GM21515 (cell line): ENCODE measurements around the gene PNLDC1.
"Not testable (repeated sequence)": the region's sequence is repeated elsewhere in the genome, so short reads cannot be mapped to it uniquely, and the experiment has no call there.

Source experiments
- ATAC-seq: cut with Tn5 transposase; IDR thresholded peaks from one replicate; pipeline ENCODE4 v1.9.1; 2021; ENCODE audit not compliant: unreplicated experiment

Gene PNLDC1

DNA sequence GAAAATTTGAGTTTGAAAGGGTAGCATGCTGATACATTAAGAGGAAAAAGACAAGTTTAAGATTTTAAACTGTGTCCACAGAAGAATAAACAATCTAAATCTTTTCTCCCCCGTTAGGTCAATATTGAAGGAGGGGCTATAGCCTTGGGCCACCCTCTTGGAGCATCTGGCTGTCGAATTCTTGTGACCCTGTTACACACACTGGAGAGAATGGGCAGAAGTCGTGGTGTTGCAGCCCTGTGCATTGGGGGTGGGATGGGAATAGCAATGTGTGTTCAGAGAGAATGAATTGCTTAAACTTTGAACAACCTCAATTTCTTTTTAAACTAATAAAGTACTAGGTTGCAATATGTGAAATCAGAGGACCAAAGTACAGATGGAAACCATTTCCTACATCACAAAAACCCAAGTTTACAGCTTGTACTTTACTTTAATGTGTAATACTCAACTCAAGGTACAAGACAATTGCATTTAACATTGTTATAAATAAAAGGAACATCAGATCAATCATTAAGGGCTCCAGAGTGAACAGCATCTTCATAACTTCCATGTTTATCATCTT is 21.5 kb upstream of the PNLDC1 start:
- no peak for ATAC-seq

DNA sequence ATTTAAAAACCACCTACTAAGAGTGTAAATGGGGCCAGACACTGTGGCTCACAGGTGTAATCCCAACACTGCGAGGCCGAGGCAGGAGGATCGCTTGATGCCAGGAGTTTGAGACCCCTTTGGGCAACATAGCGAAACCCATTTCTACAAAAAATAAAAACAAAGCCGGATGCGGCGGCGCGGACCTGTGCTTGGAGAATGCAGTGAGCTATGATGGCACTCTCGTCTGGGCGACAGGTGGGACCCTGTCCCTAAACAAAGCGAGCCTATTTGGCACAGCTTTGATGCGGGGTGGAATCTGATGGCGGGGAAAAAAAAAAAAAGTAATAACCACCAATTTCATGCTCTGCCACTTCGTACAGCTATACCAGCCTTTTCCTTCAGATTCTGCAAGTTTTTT is 11.8 kb upstream of the PNLDC1 start:
- no peak for ATAC-seq

DNA sequence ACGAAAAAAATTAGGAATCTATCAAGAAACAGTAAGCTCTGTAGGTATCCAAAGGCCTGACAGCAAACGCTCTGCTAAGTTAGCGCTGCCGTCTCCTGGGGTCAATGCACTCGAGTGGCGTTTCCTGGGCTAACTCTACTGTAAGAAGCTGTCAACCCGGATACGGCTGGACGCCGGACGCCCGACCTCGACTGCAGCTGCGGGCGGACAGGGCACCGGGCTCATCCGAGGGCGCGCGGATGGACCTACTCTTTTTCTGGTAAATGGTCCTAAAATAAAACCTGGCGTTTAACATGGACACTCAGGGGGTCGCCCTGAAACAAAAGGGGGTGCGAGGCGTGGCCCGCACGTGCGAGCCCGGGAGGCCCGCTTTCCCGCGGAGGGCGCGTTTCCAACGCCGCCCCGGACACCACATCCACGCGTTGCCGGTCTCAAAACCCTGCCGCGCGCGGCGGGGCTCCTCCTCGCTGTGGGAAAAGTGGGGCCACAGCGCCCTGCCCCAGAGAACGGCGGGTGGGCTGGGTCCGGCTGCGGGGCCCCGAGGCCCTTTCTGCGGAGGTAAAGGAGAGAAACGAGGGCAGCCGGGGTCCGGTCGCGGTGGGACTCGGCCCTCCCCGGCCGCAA is 11.2 kb upstream of the PNLDC1 start:
- ATAC-seq, result peak; percentile 10

DNA sequence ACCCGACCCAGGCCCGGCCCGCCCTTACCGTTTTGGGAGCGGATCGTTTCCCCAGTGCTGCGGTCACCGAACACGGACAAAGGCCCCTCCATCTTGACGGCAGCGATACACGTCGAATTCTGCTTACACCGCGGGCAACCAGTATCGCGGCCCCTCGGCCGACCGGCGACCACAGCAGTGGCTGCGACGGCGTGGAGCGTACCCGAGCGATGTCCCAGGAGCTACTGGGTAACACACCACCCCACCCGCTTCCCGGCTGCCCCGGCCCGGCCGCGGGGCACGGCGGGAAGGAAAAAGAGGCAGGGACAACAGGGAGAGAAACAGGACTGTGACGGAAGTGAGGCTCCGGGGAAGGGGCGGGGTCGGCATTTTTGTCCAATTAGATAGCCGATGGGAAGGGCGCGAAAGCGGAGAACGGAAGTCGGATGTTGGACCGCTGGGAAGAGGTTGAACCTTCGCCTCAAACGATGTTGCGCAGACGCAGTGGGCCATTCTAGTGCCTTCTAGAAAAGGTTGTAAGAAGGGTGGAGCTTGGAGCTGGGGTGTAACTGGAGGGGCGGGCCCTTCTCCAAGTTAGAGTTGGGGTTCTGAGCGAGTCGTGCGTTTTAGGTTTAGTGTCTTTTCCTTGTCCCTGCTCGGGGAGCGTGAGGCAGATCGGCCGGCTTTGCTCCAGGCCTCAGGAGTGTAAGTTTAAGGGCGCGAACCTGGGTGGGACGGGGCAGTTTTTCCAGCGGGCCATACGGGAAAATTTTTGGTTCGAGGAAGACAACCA is 10.5 kb upstream of the PNLDC1 start, which contains the start of gene TCP1:
Gene TCP1, minus strand, starts transcription at position 226 of the 772 bp plus-strand sequence. Its CDS starts 134 bp downstream, at position 92.
- peak; percentile 69 for ATAC-seq

DNA sequence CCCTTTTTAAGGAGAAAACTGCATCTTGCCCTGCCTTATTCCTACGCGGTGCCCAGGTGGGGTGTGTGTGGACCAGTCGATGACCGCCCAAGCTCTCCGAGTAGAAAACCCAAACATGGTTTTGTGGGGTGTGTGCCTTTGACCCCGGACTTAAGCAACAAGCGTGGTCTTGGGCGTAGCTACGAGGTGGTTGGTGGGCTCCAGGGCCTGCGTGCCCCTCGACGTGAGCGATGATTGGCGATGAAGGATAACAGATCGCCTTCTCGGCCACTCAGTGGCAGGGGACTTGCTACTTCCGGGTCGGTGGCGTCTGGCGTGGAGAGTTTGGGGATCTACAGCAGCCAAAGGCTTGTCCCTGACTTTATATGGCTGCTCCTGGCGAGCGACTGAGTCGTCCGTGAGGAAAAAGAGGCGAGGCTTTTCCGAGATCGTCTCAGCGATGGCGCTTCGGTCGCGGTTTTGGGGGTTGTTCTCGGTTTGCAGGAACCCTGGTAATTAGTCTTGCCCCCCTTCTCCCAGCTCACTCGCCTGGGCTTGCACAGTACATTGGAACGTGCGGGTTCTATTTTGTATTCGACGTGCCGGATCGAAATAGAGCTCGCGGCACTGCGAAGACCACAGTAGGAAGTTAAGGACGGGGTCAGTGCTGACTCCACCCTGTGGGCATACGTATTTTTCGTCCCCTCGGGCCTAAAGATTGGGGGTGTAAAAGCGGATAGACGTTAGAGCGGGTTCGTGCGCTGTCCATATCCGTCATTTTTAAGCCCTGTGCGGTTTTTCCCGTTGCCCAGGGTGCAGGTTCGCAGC is 9.7 kb upstream of the PNLDC1 start, which contains the start of gene MRPL18:
Gene MRPL18, plus strand, starts transcription at position 319 of the 807 bp plus-strand sequence. Its CDS starts 121 bp downstream, at position 440.
- peak; percentile 88 for ATAC-seq

DNA sequence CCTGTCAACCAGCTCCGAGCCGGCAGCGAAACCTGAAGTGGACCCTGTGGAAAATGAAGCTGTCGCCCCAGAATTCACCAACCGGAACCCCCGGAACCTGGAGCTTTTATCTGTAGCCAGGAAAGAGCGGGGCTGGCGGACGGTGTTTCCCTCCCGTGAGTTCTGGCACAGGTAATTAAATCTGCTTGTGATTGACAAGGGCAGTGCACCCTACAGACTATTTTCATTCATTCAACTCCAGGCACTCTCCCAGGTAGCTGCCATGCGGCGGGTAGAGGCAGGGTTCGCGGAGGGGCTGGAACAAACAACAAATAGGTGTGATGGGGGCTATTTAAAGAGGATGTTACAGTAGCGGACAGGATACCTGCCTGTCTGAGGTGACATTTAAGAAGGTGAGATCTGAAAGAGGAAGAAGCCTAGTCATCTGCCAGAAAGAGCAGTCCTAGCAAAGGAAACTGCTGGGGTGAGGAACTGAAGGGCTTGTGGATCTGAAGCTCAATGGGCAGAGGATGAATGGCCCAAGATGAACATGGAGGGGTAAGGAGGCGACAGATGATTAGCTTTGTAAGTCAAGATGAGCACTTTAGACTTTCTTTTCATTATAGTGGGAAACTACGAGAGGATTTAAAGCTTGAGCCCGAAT is 9.0 kb upstream of the PNLDC1 start:
- ATAC-seq, result no peak

DNA sequence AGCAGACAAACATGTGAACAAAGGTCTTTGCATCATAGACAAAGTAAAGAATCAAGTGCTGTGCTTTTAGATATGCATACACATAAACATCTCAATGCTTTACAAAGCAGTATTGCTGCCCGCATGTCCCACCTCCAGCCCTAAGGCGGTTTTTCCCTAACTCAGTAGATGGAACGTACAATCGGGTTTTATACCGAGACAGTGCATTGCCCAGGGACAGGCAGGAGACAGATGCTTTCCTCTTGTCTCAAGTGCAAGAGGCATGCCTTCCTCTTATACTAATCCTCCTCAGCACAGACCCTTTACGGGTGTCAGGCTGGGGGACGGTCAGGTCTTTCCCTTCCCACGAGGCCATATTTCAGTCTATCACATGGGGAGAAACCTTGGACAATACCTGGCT is 5.1 kb upstream of the PNLDC1 start:
- not testable (repeated sequence) for ATAC-seq

DNA sequence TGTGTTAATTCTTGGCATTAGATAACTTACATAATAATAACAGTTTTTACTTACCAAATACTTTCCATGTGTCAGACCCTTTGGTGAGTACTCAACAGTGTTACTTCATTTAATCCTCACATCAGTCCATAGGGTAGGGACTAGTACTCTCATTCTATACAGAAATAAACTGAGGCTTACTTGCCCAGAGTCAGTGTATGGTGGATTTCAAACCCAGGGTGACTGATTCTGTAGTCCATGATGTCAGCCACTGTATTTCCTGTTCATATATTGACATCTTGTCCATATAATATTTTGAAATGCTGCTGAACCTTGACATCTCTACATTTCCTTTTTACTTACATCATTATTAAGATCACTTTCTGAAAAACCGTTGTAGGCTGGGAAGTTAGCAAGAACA is 2.5 kb upstream of the PNLDC1 start:
- no peak for ATAC-seq

DNA sequence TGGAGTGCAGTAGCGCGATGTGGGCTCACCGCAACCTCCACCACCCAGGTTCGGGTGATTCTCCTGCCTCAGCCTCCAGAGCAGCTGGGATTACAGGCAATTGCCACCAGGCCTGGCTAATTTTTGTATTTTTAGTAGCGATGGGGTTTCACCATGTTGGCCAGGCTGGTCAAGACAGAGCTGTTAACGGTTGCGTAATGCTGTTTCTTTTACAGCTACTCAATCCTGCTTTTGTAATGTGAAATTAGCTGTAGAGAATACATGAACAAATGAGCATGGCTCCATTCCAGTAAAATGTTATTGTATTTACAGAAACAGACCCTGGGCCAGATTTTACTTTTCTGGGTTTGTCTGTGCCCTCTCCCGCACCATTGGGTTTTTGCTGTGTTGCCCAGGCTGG is 1.9 kb downstream of the PNLDC1 start:
- ATAC-seq, result no peak

DNA sequence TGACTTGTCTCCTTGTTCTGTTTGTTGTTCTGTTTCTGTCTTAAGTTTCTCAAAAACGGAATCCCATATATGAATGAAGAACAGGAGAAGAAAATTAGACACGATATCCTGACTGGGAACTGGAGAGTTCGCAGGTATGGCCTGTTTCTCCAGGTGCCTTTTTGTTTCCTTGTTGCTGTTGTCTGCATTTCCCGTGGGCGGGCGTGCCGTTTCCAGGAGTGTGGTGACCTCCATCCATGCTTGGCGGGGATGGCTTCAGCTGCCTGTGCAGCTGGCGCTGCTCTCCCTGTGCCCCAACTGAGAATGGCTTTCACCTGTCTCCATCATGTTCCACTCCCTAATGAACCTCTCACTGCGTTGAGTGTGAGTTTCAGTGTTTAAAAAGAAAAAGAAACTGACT is 4.4 kb downstream of the PNLDC1 start:
- no peak for ATAC-seq

DNA sequence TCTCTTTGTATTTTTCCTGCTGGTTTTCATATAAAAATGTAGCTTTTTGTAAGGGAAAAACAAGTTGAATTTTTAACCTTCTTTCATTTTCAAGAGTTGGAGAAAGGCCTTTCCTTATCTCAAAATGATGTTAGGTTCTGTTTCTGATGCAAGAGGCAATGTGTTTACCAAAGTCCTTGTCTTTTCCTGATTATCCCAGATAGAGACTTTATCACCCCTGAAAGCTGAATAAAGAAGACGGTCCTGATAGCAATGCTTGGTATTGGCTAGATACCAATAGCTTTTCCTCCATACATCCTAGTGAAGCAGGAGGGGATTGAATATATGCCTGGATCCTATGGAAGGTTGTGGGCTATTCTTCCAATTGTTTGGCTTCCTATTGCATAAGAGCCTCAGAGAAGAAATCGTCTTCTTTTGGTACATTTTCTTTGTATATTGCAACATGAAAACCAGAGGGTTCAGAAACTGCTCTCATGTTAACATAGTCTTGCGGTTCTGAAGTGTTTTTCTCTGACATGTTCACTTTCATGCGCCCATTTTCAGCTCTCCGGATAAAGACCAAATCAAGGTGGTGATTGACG is 5.5 kb downstream of the PNLDC1 start:
- ATAC-seq, result no peak

DNA sequence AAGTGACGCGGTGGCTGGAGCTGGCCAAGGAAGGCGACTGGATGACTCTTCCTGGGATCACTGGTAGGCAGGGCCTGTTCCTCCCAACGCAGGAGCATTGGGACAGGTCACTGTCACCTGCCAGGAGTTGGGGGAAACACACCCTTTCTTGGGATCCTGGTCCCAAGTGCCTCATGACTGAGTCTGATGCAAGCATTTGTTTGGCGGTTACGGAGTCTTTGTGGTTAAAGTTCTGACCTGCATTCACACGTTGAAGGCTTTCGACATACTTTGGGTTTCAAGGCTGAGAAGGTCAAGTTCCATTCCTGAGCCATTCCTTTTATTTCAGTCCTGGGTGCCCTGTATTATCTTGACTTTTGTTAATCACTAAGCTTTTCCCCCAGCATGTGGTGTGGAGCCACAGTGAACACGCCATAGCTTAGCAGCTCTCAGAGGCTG is 6.0 kb downstream of the PNLDC1 start:
- ATAC-seq, result no peak

DNA sequence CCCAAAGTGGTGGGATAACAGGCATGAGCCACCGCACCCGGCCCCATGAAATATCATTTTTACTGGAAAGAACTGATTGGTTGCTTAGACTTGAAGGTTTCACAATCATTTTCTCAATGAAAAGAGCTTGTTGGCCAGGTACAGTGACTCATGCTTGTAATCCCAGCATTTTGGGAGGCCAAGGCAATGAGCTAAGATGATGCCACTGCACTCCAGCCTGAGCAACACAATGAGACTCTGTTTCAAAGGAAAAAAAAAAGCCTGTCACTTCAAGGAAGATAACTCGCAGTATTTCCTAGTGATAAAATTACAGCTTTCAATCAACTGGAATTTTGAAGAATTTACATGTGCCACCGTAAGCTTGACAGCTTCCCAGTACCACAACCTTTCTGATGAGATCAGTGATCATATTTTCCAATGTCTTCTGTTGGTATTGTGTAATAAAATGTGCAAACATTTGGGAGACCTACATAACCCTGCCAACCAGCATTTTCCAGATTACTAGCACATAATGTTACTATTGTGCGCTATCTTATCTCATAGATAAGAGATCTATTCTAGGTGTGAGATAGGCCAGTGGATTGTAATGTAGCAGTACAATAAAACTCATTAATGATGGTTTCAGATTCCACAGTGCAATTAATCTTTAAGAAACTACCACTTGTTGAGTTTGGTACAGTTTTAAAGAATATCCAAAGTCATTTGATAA is 7.2 kb downstream of the PNLDC1 start:
- no peak for ATAC-seq

DNA sequence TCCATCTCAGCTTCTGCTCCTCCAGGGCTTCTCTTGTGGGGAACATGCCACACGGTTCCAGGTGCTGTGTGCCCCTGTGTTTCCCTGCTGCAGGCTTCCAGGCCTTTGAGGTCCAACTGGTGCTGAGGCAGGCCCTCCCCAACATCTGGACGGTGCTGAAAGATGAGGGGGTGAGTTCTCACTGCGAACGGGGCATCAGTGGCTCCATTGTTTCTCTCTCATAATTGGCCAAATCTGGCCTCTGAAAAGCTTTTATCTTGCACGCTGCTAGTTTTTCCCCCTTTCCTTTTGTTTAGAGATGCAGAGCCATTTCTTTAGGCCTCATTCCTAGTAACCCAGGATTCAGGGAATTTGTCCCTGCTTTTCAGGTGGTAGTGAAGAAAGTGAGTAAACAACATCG is 8.6 kb downstream of the PNLDC1 start:
- no peak for ATAC-seq

DNA sequence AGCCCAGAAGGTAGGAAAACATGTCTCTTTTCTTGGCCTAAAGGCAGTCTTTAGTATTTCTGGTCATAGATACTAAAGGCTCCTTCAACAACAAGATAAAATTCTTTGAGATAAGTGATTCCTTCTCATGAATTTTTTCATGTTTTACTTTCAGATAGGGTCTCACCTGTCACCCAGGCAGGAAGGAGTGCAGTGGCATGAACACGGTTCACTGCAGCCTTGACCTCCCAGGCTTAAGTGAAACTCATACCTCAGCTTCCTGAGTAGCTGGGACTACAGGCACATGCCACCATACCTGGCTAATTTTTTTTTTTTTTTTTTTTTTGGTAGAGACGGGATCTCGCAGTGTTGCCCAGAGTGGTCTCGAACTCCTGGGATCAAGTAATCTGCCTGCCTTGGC is 9.1 kb downstream of the PNLDC1 start:
- ATAC-seq, result no peak

DNA sequence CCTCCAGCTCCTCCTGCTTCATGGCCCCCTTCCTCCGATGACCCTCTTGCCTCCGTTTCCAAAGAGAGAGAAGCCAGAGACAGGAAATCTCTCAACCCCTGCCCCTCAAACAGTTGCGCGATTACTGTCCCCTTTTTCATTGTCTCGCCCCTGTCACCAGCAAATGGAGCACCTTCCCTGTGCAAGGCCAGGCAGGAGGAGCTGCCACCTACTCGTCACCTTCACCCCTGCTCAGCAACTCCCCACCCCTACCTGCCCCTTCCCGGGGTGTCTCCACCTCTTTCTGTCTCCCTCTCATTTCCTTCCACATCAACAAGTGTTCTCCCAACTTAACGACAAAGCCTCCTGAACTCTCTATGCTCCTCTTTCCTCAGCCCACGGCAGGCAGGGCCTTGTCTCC is 13.7 kb downstream of the PNLDC1 start:
- no peak for ATAC-seq

DNA sequence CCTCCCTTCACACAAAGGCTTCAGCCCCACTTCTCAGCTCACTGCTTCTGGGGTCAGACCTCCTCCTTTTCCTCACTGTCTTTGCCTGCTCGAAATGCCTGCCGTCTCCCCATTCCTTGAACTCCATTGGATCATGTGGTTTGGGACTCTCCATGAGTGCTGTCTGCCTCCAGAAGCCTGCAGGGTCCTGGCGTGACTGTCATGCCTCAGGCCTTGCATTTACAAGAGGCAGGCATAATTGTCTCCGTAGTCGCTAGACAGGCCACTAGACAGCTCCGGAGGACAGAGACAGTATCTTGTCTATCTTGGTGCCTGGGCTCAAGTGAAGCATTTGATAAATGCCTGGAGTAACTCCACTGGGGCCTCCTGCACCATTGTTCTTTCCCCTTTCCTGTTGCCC is 15.3 kb downstream of the PNLDC1 start:
- no peak for ATAC-seq

DNA sequence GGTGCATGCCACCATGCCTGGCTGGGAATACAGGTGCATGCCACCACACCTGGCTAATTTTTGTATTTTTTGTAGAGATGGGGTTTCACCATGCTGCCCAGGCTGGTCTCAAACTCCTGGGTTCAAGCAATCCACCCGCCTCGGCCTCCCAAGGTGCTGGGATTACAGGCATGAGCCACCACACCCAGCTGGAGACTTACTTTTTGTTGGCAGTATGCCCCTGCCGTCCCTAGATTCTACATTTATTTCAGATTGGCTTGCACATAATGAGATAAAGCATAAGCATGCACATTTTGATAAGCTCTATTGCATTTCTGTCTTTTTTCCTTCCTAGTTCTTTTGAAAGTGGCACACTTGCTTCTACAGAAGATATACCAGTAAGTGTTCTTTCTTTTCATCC is 16.7 kb downstream of the PNLDC1 start:
- not testable (repeated sequence) for ATAC-seq

DNA sequence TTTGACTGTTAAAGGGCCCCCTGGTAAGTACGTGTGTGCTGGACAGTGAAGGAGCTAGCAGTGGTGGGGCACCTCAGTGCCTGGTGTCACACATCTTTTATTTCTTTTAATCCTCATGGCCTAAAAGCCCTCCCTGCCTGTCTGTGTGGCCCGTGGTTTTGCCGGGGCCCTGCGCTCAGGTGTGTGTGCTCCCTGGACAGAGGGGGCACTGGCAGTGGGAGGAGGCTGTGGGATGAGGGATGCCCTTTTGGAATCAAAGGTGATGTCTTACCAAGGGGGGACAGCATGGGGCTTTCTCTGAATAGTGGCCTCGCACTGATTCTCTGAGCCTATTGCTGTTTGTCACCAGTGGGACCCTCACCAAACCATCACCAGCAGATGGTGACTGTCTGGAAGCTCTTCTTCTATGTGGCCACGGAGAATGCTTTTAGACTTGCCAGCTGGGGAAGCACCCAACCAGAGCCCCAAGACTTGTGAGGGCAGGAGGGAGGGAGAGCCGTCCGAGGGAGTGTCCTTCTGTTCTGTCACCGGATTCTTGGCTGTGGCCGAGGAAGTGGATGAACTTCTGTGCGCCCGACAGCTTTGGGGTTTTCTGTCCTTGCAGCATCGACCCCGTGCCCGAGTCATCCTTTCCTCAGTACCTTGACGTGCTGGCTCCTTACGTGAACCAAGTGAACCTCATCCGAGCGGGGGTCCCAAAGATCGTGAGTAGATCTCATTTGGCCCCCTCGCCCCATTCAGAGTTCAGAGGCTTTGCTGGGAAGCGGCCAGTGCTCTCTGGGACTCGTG is 18.1 kb downstream of the PNLDC1 start:
- no peak for ATAC-seq
